SK-N-SH (cell line): ENCODE results near the gene ZDHHC5. TPM values are rescaled to one million over a fixed set of nuclear protein-coding genes. Genes with fewer than 3 reads are reported as not detected.

ENCODE experiments used
- CTCF ChIA-PET: fragments of 300-600, 350-600 bp; formaldehyde crosslinking; extraction: SDS; loops from one replicate; lab custom pipeline; 2021; lab: Yijun Ruan, JAX
- POLR2A ChIA-PET: fragments of 350-600 bp; sonication (Branson Sonifier 250); formaldehyde crosslinking; extraction: SDS; loops from one replicate; lab custom pipeline; 2020; ENCODE audit warnings: antibody characterized with exemption, inconsistent platforms; lab: Yijun Ruan, JAX
- DNase-seq: peaks from one replicate; pipeline ENCODE4 v3.0.0; 2012
- H2AFZ ChIP-seq: fragments of 200-600 bp; sonication (generic); 2 replicates; pipeline ENCODE4 v1.8.1; 2016; ENCODE audit warnings: antibody characterized with exemption, mild to moderate bottlenecking, low read depth
- H3F3A ChIP-seq: fragments of 200-600 bp; sonication (generic); replicated peaks from 2 replicates; pipeline ENCODE3; 2016; ENCODE audit warnings: antibody characterized with exemption, mild to moderate bottlenecking; ENCODE audit not compliant: insufficient read depth
- H3K27ac ChIP-seq, 2 experiments: fragments of 200-500 bp in 1 of 2; fragments of 200-600 bp in 1 of 2; sonication (Bioruptor generic) in 1 of 2; sonication (generic), shearing (Covaris generic) in 1 of 2; 2 replicates each; pipeline versions ENCODE4 v1.5.1 to v1.6.1; 2014 to 2016; ENCODE audit warnings: low read depth in 2 of 2, inconsistent platforms in 1 of 2, low read length in 1 of 2, mild to moderate bottlenecking in 1 of 2, mixed read lengths in 1 of 2
- H3K27me3 ChIP-seq: fragments of 200-600 bp; sonication (generic), shearing (Covaris generic); 2 replicates; pipeline ENCODE4 v1.6.1; 2016; ENCODE audit warnings: mixed run types; ENCODE audit not compliant: insufficient read depth
- H3K36me3 ChIP-seq, 2 experiments: fragments of 200-500 bp in 1 of 2; fragments of 200-600 bp in 1 of 2; sonication (Bioruptor generic) in 1 of 2; sonication (generic) in 1 of 2; replicated peaks in 1 of 2; 2 replicates each; pipeline versions ENCODE3 to v1.5.1; 2014 to 2016; ENCODE audit warnings: low read length in 1 of 2, mild to moderate bottlenecking in 1 of 2; ENCODE audit not compliant: insufficient read depth in 2 of 2, control insufficient read depth in 1 of 2
- H3K4me1 ChIP-seq, 2 experiments: fragments of 200-500 bp in 1 of 2; fragments of 200-600 bp in 1 of 2; sonication (Bioruptor generic) in 1 of 2; sonication (generic), shearing (Covaris generic) in 1 of 2; 2 replicates each; pipeline versions ENCODE4 v1.5.1 to v1.6.1; 2014 to 2016; ENCODE audit warnings: low read depth in 1 of 2, low read length in 1 of 2, mixed run types in 1 of 2; ENCODE audit not compliant: insufficient read depth in 2 of 2, control insufficient read depth in 1 of 2
- H3K4me2 ChIP-seq: fragments of 200-600 bp; sonication (generic), shearing (Covaris generic); 2 replicates; pipeline ENCODE4 v1.6.1; 2017; ENCODE audit warnings: mixed run types
- H3K4me3 ChIP-seq, 2 experiments: fragments of 200-500 bp in 1 of 2; fragments of 200-600 bp in 1 of 2; sonication (Bioruptor generic) in 1 of 2; sonication (generic), shearing (Covaris generic) in 1 of 2; 2 replicates each; pipeline versions ENCODE4 v1.5.1 to v1.8.1; 2014 to 2016; ENCODE audit warnings: low read depth in 2 of 2, inconsistent platforms in 1 of 2, low read length in 1 of 2, mild to moderate bottlenecking in 1 of 2, mixed read lengths in 1 of 2, moderate library complexity in 1 of 2
- H3K79me2 ChIP-seq: fragments of 200-600 bp; sonication (generic); 2 replicates; pipeline ENCODE4 v1.8.1; 2017; ENCODE audit warnings: mild to moderate bottlenecking; ENCODE audit not compliant: insufficient read depth
- H3K9ac ChIP-seq: fragments of 200-600 bp; sonication (generic); 2 replicates; pipeline ENCODE4 v1.6.1; 2017; ENCODE audit warnings: mixed run types
- H3K9me2 ChIP-seq: fragments of 200-600 bp; sonication (generic); 2 replicates; pipeline ENCODE4 v1.6.1; 2017; ENCODE audit warnings: mixed run types
- H3K9me3 ChIP-seq: fragments of 200-600 bp; sonication (generic); 2 replicates; pipeline ENCODE4 v1.6.1; 2017; ENCODE audit warnings: mixed run types, mild to moderate bottlenecking, moderate library complexity
- H4K20me1 ChIP-seq: fragments of 200-600 bp; sonication (generic); 2 replicates; pipeline ENCODE4 v1.6.1; 2017; ENCODE audit warnings: mild to moderate bottlenecking, mixed run types; ENCODE audit not compliant: insufficient read depth
- CHD2 ChIP-seq: fragments of 150-350 bp; IDR thresholded peaks from 2 replicates; pipeline ENCODE4 v1.6.1; 2018; ENCODE audit warnings: low read length; ENCODE audit not compliant: partially characterized antibody
- CTCF ChIP-seq: fragments of 200-600 bp; sonication (generic); IDR thresholded peaks from 2 replicates; pipeline ENCODE4 v1.6.1; 2017; ENCODE audit warnings: antibody characterized with exemption, mild to moderate bottlenecking, moderate library complexity
- ELF1 ChIP-seq: IDR thresholded peaks from 2 replicates; pipeline ENCODE4 v1.4.0; 2012
- EZH2phosphoT487 ChIP-seq: fragments of 200-600 bp; sonication (generic); IDR thresholded peaks from 2 replicates; pipeline ENCODE4 v1.6.1; 2017; ENCODE audit warnings: low read depth, mixed run types, mild to moderate bottlenecking, antibody characterized with exemption, moderate library complexity, borderline replicate concordance
- FOSL2 ChIP-seq: IDR thresholded peaks from 2 replicates; pipeline ENCODE4 v1.4.0; 2012; ENCODE audit warnings: low read depth, mild to moderate bottlenecking, moderate library complexity, borderline replicate concordance
- FOXM1 ChIP-seq: IDR thresholded peaks from 2 replicates; pipeline ENCODE4 v1.4.0; 2012; ENCODE audit warnings: low read depth, mild to moderate bottlenecking
- GABPA ChIP-seq: IDR thresholded peaks from 2 replicates; pipeline ENCODE4 v1.4.0; 2012; ENCODE audit warnings: low read depth, mild to moderate bottlenecking
- JUND ChIP-seq: IDR thresholded peaks from 2 replicates; pipeline ENCODE4 v1.4.0; 2012
- MEF2A ChIP-seq: IDR thresholded peaks from 2 replicates; pipeline ENCODE4 v1.4.0; 2012; ENCODE audit warnings: low read depth, borderline replicate concordance
- MXI1 ChIP-seq: IDR thresholded peaks from 2 replicates; pipeline ENCODE4 v1.6.1; 2012; ENCODE audit warnings: mild to moderate bottlenecking, low read depth, low read length, improper control_type of control experiment
- NRF1 ChIP-seq: IDR thresholded peaks from 2 replicates; pipeline ENCODE4 v1.6.1; 2012; ENCODE audit warnings: low read depth, mild to moderate bottlenecking, low read length
- POLR2AphosphoS5 ChIP-seq: IDR thresholded peaks from 2 replicates; pipeline ENCODE4 v1.6.1; 2012; ENCODE audit warnings: low read depth, low read length
- RFX5 ChIP-seq: IDR thresholded peaks from 2 replicates; pipeline ENCODE4 v1.6.1; 2012; ENCODE audit warnings: mild to moderate bottlenecking, improper control_type of control experiment, low read length
- SMC3 ChIP-seq: IDR thresholded peaks from 2 replicates; pipeline ENCODE4 v1.6.1; 2012; ENCODE audit warnings: low read depth, low read length, improper control_type of control experiment
- ZBTB33 ChIP-seq: IDR thresholded peaks from 2 replicates; pipeline ENCODE4 v1.4.0; 2012; ENCODE audit warnings: low read depth, borderline replicate concordance
- WGBS: methylation state at CpG from one replicate; pipeline ENCODE4 v1.1.6; 2017; ENCODE audit warnings: low lambda C conversion rate; 5-methylcytosine and 5-hydroxymethylcytosine counted together
- polyA plus RNA-seq, 3 experiments: library from polyadenylated mRNA; depleted of rRNA; stranded (reverse); fragments of >200 nt; gene quantifications; 2 replicates each; pipeline ENCODE4 v1.2.3, GENCODE V29; 2012
- TF ChIP-seq, protein P1 (sequence below): fragments of 150-350 bp; IDR thresholded peaks from 2 replicates; pipeline ENCODE4 v1.6.1; 2016; ENCODE audit warnings: mild to moderate bottlenecking, low read depth, low read length
- TF ChIP-seq, protein P2 (sequence below): IDR thresholded peaks from 2 replicates; pipeline ENCODE4 v1.4.0; 2012; ENCODE audit warnings: low read depth
- TF ChIP-seq, protein P3 (sequence below): fragments of 150-350 bp; IDR thresholded peaks from 2 replicates; pipeline ENCODE4 v1.6.1; 2017; ENCODE audit warnings: antibody characterized with exemption, low read length, low read depth, borderline replicate concordance

The ZDHHC5 gene
- 46.6 and 54.8 TPM in 2 replicates for polyA plus RNA-seq (2012; rRNA removed)
- polyA plus RNA-seq (2012; cell fraction: cytosol; rRNA removed), result 25.0 and 35.9 TPM in 2 replicates
- 40.9 and 62.8 TPM in 2 replicates for polyA plus RNA-seq (2012; cell fraction: nucleus; rRNA removed)

GRCh38 chr11:57667736-57668433, at the start of gene ZDHHC5:
Gene ZDHHC5 (plus strand): TSS chr11:57668114. CDS start chr11:57673091, 4,977 bp downstream.
- TF ChIP-seq GABPA, result peak; percentile 75
- TF ChIP-seq SMC3, result no peak
- no peak for TF ChIP-seq FOXM1
- TF ChIP-seq POLR2AphosphoS5, result peak; percentile 52; the same call in 1 of the 2 replicates
- TF ChIP-seq EZH2phosphoT487, result no peak
- no peak for TF ChIP-seq FOSL2
- TF ChIP-seq MXI1, result peak; percentile 76
- peak; percentile 47 for TF ChIP-seq CTCF
- TF ChIP-seq, protein P1, sequence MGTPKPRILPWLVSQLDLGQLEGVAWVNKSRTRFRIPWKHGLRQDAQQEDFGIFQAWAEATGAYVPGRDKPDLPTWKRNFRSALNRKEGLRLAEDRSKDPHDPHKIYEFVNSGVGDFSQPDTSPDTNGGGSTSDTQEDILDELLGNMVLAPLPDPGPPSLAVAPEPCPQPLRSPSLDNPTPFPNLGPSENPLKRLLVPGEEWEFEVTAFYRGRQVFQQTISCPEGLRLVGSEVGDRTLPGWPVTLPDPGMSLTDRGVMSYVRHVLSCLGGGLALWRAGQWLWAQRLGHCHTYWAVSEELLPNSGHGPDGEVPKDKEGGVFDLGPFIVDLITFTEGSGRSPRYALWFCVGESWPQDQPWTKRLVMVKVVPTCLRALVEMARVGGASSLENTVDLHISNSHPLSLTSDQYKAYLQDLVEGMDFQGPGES, result no peak
- peak; percentile 79 for TF ChIP-seq RFX5
- TF ChIP-seq, protein P2, sequence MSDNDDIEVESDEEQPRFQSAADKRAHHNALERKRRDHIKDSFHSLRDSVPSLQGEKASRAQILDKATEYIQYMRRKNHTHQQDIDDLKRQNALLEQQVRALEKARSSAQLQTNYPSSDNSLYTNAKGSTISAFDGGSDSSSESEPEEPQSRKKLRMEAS, result no peak
- TF ChIP-seq ZBTB33, result peak; percentile 96
- TF ChIP-seq CHD2, result peak; percentile 97
- TF ChIP-seq NRF1, result peak; percentile 65
- TF ChIP-seq JUND, result no peak
- peak; percentile 37; the same call in 1 of the 2 replicates for TF ChIP-seq ELF1
- TF ChIP-seq, protein P3, sequence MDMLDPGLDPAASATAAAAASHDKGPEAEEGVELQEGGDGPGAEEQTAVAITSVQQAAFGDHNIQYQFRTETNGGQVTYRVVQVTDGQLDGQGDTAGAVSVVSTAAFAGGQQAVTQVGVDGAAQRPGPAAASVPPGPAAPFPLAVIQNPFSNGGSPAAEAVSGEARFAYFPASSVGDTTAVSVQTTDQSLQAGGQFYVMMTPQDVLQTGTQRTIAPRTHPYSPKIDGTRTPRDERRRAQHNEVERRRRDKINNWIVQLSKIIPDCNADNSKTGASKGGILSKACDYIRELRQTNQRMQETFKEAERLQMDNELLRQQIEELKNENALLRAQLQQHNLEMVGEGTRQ, result no peak
- TF ChIP-seq MEF2A, result no peak
- TF ChIP-seq, all 33 proteins: peak for 9
- peaks cover 50% of the 10 kb centered on the region for H3K79me2 ChIP-seq
- H3K4me3 ChIP-seq, result peak within 1 kb of the TSS; percentile 78 to 85
- H3K9me3 ChIP-seq, result no peaks in the 10 kb centered on the region
- POLR2A ChIA-PET, result no interaction called here
- H4K20me1 ChIP-seq, result no peaks in the 10 kb centered on the region
- H3K9me2 ChIP-seq, result no peaks in the 10 kb centered on the region
- WGBS, result 1% methylated on average over 26 of the region's 96 CpGs
- H2AFZ ChIP-seq, result peak within 1 kb of the TSS; percentile 83
- no peaks in the 10 kb centered on the region for H3F3A ChIP-seq
- DNase-seq, result peak; percentile 98
- peak within 1 kb of the TSS; percentile 87 for H3K9ac ChIP-seq
- H3K4me2 ChIP-seq, result peak within 1 kb of the TSS; percentile 95
- peaks cover 11 to 15% of the 10 kb centered on the region in 2 experiments for H3K36me3 ChIP-seq
- H3K4me1 ChIP-seq, result peaks cover 9 to 12% of the 10 kb centered on the region in 2 experiments; a peak in 3 of 4 replicates
- no peaks in the 10 kb centered on the region for H3K27me3 ChIP-seq
- CTCF ChIA-PET, result interaction anchor here (0.7 to 1.3 kb wide), 5 partner anchors 11 to 316 kb away, joined by 3 to 5 read pairs (median 3); no protein-coding TSS in a partner anchor
- H3K27ac ChIP-seq, result peak within 1 kb of the TSS; percentile 93 to 97
